A673 (cell line): Measurements from ENCODE around the gene REXO1. TPM values are rescaled to one million over a fixed set of nuclear protein-coding genes. Genes with fewer than 3 reads are reported as not detected.

Experiments used
- BruUV-seq: library from RNA; stranded (reverse); fragments of 400-500 nt; replicated peaks from 2 replicates; lab custom pipeline; 2021; lab: Mats Ljungman, UMichigan
- CTCF ChIA-PET: fragments of 300-600 bp; sonication (Branson Sonifier 250); formaldehyde crosslinking; loops from one replicate; lab custom pipeline; 2022; ENCODE audit warnings: antibody characterized with exemption; lab: Charles Lee
- POLR2A ChIA-PET: fragments of 300-600 bp; sonication (Branson Sonifier 250); formaldehyde crosslinking; loops from one replicate; lab custom pipeline; 2022; ENCODE audit warnings: antibody characterized with exemption; ENCODE audit not compliant: low non-redundant PET; lab: Charles Lee
- DNase-seq: peaks from one replicate; pipeline ENCODE4 v3.0.0-alpha.2; 2015; ENCODE audit warnings: low spot score
- H3K27ac ChIP-seq: fragments of 200-600 bp; sonication (generic); 2 replicates; pipeline ENCODE4 v1.5.1; 2016; ENCODE audit warnings: mixed run types, low read depth, mild to moderate bottlenecking, mixed read lengths, antibody characterized with exemption, low read length; ENCODE audit not compliant: poor library complexity, severe bottlenecking
- H3K27me3 ChIP-seq: fragments of 200-600 bp; sonication (generic); replicated peaks from 2 replicates; pipeline ENCODE4 v1.6.1; 2017; ENCODE audit warnings: mixed run types, low read depth, mild to moderate bottlenecking, mixed read lengths, antibody characterized with exemption, low read length; ENCODE audit not compliant: insufficient read depth, poor library complexity
- H3K36me3 ChIP-seq: fragments of 200-600 bp; sonication (generic); 2 replicates; pipeline ENCODE4 v1.6.1; 2016; ENCODE audit warnings: mixed run types, mild to moderate bottlenecking, mixed read lengths, antibody characterized with exemption, low read length; ENCODE audit not compliant: insufficient read depth, poor library complexity, severe bottlenecking
- H3K4me1 ChIP-seq: fragments of 200-600 bp; sonication (generic); 2 replicates; pipeline ENCODE4 v1.6.1; 2017; ENCODE audit warnings: mixed run types, mild to moderate bottlenecking, mixed read lengths, antibody characterized with exemption, low read length; ENCODE audit not compliant: insufficient read depth, poor library complexity, severe bottlenecking
- H3K4me3 ChIP-seq: fragments of 200-600 bp; sonication (generic); 2 replicates; pipeline ENCODE4 v1.5.1; 2016; ENCODE audit warnings: low read depth, mixed run types, mild to moderate bottlenecking, mixed read lengths, low read length; ENCODE audit not compliant: poor library complexity, severe bottlenecking
- H3K9me3 ChIP-seq: fragments of 200-600 bp; sonication (generic); 2 replicates; pipeline ENCODE4 v1.6.1; 2016; ENCODE audit warnings: mixed run types, low read depth, mild to moderate bottlenecking, mixed read lengths, antibody characterized with exemption, low read length; ENCODE audit not compliant: poor library complexity, severe bottlenecking
- EZH2 ChIP-seq: fragments of 200-600 bp; sonication (generic); IDR thresholded peaks from 2 replicates; pipeline ENCODE4 v1.6.1; 2017; ENCODE audit warnings: borderline replicate concordance, low read depth, mild to moderate bottlenecking, mixed read lengths, antibody characterized with exemption, low read length; ENCODE audit not compliant: poor library complexity, severe bottlenecking
- intact Hi-C: fragments of 100-400 bp; cut with micrococcal nuclease; formaldehyde crosslinking; loops from one replicate; pipeline ENCODE4 v1.10.0; 2022; ENCODE audit not compliant: unreplicated experiment
- total RNA-seq: library from RNA; stranded (reverse); gene quantifications from 2 replicates; pipeline ENCODE4 v1.2.3, GENCODE V29; 2021
- TF ChIP-seq, protein P1 (sequence below): fragments of 300-800, 200-600 bp; sonication (generic); conservative IDR thresholded peaks from 2 replicates; pipeline ENCODE4 v1.5.1; 2017; ENCODE audit warnings: low read depth, mild to moderate bottlenecking, antibody characterized with exemption, low read length, moderate library complexity, mixed read lengths

REXO1 gene
- total RNA-seq, 1 experiment from 2014 or later: 53.0 TPM

DNA sequence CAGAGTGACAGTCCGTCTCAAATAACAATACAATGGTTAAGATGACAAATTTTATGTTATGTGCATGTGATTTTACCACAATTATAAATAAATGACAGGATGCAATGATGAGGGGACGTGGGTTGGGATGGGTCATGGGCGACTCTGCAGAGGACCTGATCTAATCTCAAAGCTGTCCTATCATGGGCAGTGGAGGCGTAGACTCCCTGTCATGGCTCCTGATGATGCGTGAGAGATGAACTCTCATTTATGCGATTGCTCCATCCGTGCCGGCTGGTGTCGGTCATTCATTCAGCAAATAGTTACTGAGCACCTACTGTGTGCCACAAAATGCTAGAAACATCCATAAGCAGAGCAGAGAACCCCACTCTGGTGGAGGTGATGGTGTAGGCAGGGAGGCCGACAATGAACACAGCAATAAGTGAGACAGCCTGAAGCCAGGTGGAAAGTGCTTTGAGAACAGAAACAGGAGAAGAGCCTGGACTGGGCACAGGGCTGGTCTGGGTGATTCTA lies 1.7 kb upstream of the REXO1 start:
- H3K9me3 ChIP-seq: no peaks in the 10 kb centered on the region
- BruUV-seq: no TSS peak
- TF ChIP-seq, protein P1, sequence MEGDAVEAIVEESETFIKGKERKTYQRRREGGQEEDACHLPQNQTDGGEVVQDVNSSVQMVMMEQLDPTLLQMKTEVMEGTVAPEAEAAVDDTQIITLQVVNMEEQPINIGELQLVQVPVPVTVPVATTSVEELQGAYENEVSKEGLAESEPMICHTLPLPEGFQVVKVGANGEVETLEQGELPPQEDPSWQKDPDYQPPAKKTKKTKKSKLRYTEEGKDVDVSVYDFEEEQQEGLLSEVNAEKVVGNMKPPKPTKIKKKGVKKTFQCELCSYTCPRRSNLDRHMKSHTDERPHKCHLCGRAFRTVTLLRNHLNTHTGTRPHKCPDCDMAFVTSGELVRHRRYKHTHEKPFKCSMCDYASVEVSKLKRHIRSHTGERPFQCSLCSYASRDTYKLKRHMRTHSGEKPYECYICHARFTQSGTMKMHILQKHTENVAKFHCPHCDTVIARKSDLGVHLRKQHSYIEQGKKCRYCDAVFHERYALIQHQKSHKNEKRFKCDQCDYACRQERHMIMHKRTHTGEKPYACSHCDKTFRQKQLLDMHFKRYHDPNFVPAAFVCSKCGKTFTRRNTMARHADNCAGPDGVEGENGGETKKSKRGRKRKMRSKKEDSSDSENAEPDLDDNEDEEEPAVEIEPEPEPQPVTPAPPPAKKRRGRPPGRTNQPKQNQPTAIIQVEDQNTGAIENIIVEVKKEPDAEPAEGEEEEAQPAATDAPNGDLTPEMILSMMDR: no peak
- no peak for TF ChIP-seq EZH2
- CTCF ChIA-PET: no interaction called here
- peaks cover 49% of the 10 kb centered on the region for H3K4me1 ChIP-seq
- H3K27me3 ChIP-seq: no peaks in the 10 kb centered on the region
- no peak overlapping the region for H3K4me3 ChIP-seq
- no peak overlapping the region for H3K27ac ChIP-seq
- POLR2A ChIA-PET: no interaction called here
- H3K36me3 ChIP-seq: peaks cover 4% of the 10 kb centered on the region
- intact Hi-C loops: loop anchor here (5.0 kb wide), 1 partner anchor 178 kb away; no protein-coding TSS in a partner anchor
- no peak for DNase-seq

DNA sequence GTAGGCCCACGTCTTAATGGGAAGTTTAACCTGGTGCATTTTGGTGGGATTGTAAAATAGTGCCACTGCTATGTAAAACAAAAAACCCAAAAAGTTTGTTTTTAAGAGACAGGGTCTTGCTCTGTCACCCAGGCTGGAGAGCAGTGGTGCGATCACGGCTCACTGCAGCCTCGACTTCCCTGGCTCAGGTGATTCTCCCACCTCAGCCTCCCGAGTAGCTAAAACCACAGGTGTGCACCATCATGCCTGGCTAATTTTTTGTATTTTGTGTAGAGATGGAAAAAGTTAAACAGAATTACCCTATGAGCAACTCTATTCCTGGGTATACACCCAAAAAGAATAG lies 820 bp upstream of the REXO1 start:
- Histone ChIP-seq H3K4me1 (peaks cover 42% of the 10 kb centered on the region), H3K4me3 (no peak overlapping the region)
- POLR2A ChIA-PET: no interaction called here

DNA sequence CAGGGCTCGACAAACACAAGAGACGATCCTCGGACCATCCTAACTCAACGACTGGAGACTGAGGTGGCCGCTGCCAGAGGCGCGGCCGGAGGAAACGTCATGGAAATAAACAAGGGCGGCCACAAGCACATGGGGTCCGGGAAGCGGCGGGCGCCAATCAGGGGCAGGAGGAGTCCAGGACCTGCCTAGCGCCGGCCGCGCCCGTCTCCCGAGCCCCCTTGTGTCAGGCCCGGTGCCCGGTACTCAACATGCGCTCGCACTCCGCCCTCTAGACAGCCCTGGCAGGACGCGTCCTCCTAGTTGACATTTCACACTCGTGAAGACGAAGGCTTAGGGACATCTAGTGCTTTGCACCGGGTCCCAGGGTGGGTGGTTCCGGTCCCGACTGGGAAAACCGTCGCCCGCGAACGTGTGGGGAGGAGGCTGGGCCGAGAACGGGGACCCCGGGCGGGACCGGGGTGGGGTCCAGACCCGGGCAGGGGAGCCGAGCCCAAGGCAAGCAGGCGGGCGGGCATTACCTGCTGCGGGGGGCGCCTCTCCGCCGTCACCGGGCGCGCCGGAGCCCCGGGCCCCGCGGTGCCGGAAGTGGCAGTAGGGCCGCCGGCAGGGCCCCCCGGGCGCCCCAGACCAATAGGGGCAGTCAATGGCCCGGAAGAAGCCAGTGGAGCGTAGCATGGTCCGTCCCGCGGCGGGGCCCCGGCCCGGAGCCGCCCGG lies 442 bp downstream of the REXO1 start:
- no TSS peak for BruUV-seq
- peak; percentile 38 for DNase-seq
- TF ChIP-seq, protein P1: no peak
- no peak for TF ChIP-seq EZH2
- ChIA-PET CTCF (no interaction called here), POLR2A (no interaction called here)
- Histone ChIP-seq H3K9me3 (no peaks in the 10 kb centered on the region), H3K27me3 (no peaks in the 10 kb centered on the region), H3K36me3 (peaks cover 3% of the 10 kb centered on the region), H3K27ac (peak overlapping the region; percentile 100), H3K4me1 (peaks cover 29% of the 10 kb centered on the region), H3K4me3 (peak overlapping the region; percentile 99)
- intact Hi-C loops: loop anchor here (5.0 kb wide), 1 partner anchor 176 kb away; no protein-coding TSS in a partner anchor

More for the DNA sequence above, 820 bp upstream of the REXO1 start:
- BruUV-seq: no TSS peak
- CTCF ChIA-PET: no interaction called here
- intact Hi-C loops: loop anchor here (5.0 kb wide), 1 partner anchor 177 kb away; no protein-coding TSS in a partner anchor
- no peaks in the 10 kb centered on the region for H3K9me3 ChIP-seq
- H3K27ac ChIP-seq: no peak overlapping the region
- H3K27me3 ChIP-seq: no peaks in the 10 kb centered on the region
- no peak for TF ChIP-seq EZH2
- TF ChIP-seq, protein P1: no peak
- DNase-seq: no peak
- H3K36me3 ChIP-seq: peaks cover 4% of the 10 kb centered on the region
